Measurements from ENCODE around the gene NCLN.
"Not testable (repeated sequence)": the region's sequence is repeated elsewhere in the genome, so short reads cannot be mapped to it uniquely, and the experiment has no call there.

The NCLN gene

DNA sequence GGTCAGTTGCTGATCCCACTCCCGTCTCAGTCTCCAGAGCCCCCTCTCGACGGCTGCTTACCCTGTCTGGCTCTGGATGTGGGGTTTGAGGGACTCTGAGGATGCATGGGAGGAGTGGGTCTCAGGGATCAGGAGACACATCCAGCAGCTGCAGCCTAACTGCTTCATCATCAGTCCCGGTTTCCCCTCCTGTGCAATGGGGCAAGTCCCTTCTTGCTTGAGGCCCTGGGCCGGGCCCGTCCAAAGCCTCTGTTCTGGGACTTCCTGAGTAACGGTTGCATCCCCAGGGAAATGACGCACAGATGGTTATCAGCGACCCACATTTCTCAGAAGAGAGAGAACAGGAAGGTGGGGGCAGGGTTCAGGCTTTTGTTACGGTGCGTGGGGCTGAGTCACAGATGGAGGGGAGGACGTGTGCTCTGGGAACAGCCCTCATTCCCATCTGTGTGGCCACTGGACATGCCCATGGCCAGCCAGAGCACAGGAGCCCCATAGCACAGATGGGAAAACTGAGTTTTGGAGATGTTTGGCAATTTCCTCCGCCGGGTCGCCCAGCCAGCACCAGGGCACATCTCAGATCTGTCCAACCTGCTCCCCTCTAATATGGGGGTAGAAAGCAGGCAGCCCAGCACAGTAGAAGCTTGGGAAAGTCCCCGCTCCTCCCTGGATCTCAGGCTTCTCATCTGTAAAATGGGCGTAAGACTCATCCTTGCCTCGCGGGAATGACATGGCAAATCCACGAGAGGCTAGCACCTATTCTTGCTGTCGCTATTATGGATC is 30.6 kb upstream of the NCLN start:
- no peak for DNase-seq (ENCODE audit: low spot score)

DNA sequence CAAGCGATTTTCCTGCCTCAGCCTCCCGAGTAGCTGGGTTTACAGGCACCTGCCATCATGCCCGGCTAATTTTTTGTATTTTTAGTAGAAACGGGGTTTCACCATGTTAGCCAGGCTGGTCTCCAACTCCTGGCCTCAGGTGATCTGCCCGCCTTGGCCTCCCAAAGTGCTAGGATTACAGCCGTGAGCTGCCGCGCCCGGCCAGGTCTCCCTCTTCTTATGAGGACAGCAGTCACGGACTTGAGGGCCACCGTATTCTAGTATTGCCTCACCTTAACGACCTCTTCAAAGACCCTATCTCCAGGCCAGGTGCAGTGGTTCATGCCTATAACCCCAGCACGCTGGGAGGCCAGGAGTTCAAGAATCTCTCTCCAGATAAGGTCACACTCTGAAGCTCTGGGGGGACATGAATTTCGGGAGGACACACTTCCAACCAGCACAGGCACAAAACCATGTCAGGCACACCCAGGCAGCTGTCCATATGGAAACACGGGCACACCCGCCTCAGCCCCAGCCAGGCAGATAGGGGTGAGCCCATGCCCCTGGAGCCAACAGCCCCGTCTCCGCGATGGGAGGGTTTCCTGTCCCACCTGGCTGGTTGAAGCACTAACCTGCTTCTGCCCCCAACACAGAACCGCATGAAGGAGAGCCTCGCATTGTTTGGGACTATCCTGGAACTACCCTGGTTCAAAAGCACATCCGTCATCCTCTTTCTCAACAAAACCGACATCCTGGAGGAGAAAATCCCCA is 28.5 kb upstream of the NCLN start:
- no peak for DNase-seq (ENCODE audit: low spot score)

DNA sequence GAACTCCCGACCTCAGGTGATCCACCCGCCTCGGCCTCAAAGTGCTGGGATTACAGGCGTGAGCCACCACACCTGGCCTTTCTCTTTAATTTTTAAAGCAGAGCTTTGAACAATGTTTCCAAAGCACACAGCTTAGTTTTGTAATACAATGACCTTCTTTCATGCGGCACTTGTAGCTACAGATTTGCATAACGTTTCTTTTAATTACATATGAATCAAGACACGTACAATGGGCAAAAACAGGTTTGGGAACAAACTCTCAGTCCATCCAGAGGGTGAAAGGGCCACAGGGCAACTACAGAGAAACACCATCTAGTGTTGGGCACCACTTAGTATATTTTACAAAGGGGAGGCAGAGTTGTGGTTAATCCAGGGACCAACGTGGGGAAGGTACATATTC is 26.2 kb upstream of the NCLN start:
- no peak for DNase-seq (ENCODE audit: low spot score)

DNA sequence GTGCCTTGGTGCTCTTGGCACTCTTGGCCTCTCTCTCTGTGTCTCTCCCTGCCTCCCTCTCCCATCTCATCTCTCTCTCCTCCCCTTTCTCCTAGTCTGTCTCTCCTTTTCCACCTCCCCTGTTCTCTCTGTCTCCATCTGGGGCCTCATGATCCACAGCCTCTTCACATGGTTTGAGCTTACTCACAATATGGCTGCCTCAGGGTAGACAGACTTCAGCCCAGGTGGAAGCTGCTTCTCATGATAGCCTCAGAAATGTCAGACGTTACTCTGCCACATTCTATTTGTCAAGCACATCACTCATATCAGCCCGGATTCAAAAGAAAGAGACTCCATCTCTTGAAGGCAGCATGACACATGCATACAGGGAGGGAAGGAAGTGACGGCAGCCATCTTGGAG is 25.5 kb upstream of the NCLN start:
- no peak for DNase-seq (ENCODE audit: low spot score)

DNA sequence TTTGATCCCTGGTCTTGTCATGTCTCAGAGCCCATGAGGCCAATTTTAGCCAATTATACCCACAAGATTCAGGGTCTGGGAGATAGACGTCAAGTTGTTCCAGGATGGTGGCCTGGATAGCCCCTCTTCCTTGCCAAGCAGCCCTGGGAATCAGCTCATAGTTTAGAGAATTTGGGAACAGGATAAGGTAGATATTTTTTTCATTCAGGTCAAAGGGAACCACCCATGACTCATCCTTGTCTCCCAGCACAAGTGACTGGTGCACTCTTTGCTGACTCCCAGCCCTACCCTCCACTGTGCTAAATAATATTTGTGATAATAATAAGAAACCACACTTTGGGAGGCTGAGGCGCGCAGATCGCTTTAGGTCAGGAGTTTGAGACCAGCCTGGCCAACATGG is 24.3 kb upstream of the NCLN start:
- no peak for DNase-seq (ENCODE audit: low spot score)

- DNase-seq (ENCODE audit: low spot score): no peak
These were observed 23.1 kb upstream of the NCLN start for GRCh38 chr19:3162418-3163229.

- peak; percentile 94 for DNase-seq (ENCODE audit: low spot score)
These were observed 22.4 kb upstream of the NCLN start for GRCh38 chr19:3163230-3163886.

GRCh38 chr19:3163943-3164342 is 21.8 kb upstream of the NCLN start:
- DNase-seq (ENCODE audit: low spot score): no peak

GRCh38 chr19:3167533-3168272 is 18.0 kb upstream of the NCLN start:
- no peak for DNase-seq (ENCODE audit: low spot score)

- DNase-seq (ENCODE audit: low spot score): no peak
These were observed 13.6 kb upstream of the NCLN start for GRCh38 chr19:3171894-3172672.

- DNase-seq (ENCODE audit: low spot score): not testable (repeated sequence)
These were observed 13.1 kb upstream of the NCLN start for GRCh38 chr19:3172673-3173000.

- no peak for DNase-seq (ENCODE audit: low spot score)
These were observed 9.7 kb upstream of the NCLN start for GRCh38 chr19:3175781-3176714.

- no peak for DNase-seq (ENCODE audit: low spot score)
These were observed 8.8 kb upstream of the NCLN start for GRCh38 chr19:3176715-3177501.

DNA sequence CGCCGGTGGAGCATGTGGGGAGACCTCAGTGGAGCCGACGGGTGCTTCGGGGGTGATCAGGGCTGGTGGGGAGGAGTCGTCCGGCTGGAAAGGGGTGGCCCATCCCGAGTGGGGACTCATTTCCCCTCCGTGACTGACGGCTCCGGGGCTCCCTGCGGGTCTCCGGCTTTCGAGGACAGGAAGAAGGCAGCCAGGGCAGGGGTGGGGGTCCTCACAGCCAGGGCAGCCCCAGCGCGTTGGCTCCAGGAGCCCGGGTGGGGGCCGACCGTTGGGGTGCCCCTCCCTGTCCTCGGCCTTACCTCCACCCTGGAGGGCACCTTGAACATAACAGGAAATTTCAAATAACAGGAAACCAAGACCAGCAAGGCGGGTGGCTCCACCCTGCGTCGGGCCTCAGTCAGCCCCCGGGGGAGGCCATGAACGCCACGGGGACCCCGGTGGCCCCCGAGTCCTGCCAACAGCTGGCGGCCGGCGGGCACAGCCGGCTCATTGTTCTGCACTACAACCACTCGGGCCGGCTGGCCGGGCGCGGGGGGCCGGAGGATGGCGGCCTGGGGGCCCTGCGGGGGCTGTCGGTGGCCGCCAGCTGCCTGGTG is 7.3 kb upstream of the NCLN start, which contains the start of gene S1PR4:
S1PR4 (plus strand) TSS at position 393 of the 596 bp plus-strand sequence; CDS start at position 417, 24 bp downstream.
- no peak for DNase-seq (ENCODE audit: low spot score)

DNA sequence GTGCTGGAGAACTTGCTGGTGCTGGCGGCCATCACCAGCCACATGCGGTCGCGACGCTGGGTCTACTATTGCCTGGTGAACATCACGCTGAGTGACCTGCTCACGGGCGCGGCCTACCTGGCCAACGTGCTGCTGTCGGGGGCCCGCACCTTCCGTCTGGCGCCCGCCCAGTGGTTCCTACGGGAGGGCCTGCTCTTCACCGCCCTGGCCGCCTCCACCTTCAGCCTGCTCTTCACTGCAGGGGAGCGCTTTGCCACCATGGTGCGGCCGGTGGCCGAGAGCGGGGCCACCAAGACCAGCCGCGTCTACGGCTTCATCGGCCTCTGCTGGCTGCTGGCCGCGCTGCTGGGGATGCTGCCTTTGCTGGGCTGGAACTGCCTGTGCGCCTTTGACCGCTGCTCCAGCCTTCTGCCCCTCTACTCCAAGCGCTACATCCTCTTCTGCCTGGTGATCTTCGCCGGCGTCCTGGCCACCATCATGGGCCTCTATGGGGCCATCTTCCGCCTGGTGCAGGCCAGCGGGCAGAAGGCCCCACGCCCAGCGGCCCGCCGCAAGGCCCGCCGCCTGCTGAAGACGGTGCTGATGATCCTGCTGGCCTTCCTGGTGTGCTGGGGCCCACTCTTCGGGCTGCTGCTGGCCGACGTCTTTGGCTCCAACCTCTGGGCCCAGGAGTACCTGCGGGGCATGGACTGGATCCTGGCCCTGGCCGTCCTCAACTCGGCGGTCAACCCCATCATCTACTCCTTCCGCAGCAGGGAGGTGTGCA is 6.6 kb upstream of the NCLN start:
- DNase-seq (ENCODE audit: low spot score): no peak

DNA sequence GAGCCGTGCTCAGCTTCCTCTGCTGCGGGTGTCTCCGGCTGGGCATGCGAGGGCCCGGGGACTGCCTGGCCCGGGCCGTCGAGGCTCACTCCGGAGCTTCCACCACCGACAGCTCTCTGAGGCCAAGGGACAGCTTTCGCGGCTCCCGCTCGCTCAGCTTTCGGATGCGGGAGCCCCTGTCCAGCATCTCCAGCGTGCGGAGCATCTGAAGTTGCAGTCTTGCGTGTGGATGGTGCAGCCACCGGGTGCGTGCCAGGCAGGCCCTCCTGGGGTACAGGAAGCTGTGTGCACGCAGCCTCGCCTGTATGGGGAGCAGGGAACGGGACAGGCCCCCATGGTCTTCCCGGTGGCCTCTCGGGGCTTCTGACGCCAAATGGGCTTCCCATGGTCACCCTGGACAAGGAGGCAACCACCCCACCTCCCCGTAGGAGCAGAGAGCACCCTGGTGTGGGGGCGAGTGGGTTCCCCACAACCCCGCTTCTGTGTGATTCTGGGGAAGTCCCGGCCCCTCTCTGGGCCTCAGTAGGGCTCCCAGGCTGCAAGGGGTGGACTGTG is 5.9 kb upstream of the NCLN start:
- no peak for DNase-seq (ENCODE audit: low spot score)

All from HuH-7.5 (cell line).